ENCODE results near the gene SLC19A1.

DNA sequence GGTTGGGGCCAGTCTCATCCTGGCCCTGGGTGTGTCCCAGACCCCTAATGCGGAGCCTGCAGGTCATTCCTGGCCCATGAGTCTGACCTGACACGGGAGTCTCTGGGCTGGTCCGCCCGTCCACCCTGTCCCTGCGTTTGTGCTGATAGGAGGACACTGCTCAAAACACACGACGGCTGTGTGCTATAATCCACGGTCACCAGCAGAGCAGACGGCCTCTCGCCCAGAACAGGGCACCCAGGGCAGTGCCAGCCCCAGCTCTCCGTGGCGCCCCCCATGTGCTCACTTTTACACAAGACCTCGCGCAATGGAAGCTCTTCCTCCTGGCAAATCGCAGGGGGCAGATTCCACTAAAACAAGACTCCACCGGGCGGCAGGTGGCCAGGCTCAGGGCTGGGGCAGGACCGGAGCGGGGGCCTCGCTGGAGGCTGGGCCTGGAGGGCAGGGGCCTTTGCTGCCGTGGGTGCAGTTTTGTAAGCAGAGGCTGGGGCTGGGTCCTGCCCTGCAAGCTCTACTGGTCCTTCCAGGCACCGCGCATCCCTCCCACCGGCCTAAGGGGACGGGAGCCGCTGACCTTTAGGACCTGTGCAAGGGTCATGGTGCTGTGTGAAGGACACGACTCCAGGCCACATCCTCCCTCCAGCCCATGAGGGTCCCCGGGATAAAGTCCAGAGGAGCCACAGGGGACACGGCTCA, 10.6 kb upstream of the SLC19A1 start:
- TF ChIP-seq, protein P1, sequence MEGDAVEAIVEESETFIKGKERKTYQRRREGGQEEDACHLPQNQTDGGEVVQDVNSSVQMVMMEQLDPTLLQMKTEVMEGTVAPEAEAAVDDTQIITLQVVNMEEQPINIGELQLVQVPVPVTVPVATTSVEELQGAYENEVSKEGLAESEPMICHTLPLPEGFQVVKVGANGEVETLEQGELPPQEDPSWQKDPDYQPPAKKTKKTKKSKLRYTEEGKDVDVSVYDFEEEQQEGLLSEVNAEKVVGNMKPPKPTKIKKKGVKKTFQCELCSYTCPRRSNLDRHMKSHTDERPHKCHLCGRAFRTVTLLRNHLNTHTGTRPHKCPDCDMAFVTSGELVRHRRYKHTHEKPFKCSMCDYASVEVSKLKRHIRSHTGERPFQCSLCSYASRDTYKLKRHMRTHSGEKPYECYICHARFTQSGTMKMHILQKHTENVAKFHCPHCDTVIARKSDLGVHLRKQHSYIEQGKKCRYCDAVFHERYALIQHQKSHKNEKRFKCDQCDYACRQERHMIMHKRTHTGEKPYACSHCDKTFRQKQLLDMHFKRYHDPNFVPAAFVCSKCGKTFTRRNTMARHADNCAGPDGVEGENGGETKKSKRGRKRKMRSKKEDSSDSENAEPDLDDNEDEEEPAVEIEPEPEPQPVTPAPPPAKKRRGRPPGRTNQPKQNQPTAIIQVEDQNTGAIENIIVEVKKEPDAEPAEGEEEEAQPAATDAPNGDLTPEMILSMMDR (IDR thresholded peaks at IDR 0.05), result no peak
- no peak for TF ChIP-seq EP300 (IDR thresholded peaks at IDR 0.05)
- TF ChIP-seq POLR2A (IDR thresholded peaks at IDR 0.05), result no peak

All from tibial nerve (tissue), 4 donors.